HG02610 (cell line): Measurements from ENCODE around the gene PKD1.
"Not testable (repeated sequence)": the region's sequence is repeated elsewhere in the genome, so short reads cannot be mapped to it uniquely, and the experiment has no call there.

Experiments used
- ATAC-seq: cut with Tn5 transposase; IDR thresholded peaks from one replicate; pipeline ENCODE4 v1.9.1; 2021; ENCODE audit warnings: mild to moderate bottlenecking, moderate library complexity; ENCODE audit not compliant: unreplicated experiment

PKD1 gene

DNA sequence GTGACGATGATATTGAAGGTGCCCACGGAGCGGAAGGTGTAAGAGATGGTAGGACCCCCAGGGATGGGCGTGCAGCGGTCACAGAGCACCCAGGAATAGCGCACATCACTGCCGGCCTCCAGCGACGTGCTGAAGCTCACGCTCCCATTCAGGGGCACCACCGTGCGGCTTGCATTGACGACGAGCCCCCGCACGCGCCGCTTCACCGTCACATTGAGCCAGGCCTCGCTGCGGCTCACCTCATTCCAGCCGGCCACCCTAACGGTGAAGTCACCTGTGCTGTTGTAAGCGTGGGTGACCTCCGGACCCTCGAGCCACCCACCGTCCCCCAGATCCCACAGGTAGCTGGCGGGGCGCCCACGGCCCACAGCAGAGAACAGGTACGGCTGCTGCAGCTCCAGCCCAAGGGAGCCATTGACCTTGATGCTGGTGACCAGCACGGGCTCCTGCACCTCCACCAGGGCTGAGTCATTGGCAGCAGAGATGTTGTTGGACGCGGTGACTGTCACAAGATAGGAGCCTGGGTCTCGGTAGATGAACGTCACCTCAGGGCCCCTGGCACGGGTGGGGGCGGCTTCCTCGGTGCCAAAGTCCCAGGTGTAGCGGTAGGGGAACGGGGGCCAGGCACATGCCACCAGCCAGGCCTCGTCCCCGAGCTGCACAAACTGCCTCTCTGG lies 25.2 kb downstream of the PKD1 start:
- ATAC-seq, result not testable (repeated sequence)

DNA sequence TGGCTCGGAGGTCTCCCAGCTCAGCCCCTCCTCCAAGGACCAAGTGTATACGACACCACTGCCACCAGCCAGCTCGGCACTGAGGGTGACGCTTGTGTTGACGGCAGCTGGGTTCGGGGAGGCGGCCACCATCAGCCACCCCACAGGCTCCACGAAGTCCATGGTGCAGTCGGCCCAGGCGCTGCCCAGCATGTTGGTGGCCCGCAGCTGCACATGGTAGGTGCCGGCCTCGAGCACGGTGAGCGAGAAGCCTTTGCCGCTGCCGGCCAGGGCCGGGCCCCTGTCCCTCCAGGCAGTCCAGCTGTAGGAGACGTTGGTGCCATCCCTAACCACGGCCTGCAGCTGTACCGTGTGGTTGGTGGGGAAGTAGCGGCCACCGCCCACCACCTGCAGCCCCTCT lies 25.8 kb downstream of the PKD1 start:
- not testable (repeated sequence) for ATAC-seq

DNA sequence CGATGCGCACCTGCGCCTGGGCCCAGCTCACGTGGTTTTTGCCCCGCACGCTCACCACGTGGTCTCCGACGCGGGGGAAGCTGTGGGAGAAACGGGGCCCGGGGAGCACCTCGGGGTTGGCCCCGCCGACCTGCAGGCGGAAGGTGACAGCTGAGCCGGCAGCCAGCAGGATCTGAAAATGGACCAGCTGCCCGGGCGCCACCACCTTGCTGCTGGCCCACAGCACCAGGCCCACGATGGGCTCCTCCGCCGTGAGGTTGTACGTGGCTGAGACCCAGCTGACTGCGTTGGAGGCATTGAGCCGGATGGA lies 26.5 kb downstream of the PKD1 start:
- not testable (repeated sequence) for ATAC-seq

DNA sequence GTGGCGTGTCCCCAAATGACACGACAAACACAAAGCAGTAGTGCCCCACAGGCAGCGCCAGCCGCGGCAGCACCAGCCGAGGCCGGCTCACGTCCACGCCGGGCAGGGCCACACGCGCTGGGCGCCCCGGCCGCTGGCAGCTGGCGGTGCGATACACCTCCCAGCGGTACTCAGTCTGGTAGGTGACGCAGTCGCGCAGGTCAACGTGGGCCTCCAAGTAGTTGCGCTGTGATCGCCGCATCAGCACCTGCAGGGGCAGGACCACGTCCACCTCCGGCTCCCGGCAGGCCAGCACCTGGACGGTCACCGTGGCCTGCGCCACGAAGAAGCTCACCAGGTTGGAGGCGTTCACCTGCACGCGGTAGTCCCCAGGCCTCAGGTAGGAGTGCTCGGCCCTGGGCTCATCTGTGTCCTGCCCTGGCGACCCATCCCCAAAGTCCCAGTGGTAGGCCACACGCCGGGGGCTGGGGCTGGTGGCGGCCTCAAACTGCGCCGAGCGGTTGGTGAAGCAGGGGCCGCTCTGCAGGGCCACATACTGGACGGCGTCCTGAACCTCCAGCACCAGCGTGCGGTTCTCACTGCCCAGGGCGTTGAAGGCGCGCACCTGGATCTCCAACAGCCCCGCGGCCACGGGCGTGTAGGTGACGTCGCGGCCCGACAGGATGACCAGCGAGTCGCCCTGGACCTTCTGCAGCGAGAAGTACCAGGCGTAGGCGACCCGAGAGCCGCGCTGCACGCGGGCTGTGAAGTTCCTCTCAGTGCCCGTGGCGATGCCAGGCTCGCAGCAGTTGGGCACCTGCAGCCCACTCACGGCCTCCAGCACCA lies 27.0 kb downstream of the PKD1 start:
- not testable (repeated sequence) for ATAC-seq

DNA sequence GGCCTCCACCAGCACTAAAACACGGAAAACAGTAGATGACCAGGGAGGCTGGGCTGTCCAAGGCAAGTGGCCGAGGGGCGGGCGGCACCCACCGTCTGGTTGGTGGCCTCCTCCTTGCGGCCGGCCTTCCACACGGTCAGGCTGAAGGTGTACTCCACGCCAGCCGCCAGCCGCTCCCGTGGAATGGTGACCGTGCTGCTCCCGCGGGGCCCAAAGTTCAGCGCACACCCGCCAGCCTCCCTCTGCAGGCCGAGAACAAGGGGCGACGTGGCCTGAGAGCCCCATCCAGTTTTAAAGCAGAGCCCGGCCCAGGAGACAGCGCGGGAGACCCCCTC lies 27.9 kb downstream of the PKD1 start:
- ATAC-seq, result not testable (repeated sequence)

DNA sequence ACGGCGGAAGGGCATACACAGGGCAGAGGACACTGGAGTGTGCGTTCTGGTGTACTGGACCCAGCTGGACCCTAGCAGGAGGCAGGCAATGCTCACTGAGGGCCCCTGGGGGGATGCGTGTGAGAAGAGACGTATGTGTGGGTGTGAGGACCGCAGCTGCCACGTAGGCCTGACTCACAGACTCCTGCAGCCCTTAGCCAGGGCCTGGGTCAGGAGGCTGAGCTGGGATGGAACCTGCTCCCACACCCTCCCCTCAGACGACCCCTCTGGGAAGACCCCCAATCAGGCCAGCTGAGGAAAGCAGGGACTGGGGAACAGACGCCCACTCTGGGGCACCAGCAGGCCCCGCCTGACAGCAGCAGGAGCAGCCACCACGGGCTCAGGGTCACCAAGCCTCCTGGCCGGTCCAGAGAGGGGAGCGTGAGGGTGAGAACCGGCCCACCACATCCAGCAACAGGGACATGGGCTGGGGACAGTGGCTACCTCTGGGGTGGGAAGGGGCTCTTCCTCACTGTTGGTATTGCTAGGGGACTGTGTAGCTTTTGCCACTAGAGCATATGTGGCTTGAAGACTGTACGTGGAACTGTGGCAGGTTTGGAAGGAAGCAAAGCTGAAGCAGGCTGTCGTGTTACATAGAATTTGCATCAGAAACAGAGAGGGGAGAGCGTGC lies 28.4 kb downstream of the PKD1 start:
- ATAC-seq, result not testable (repeated sequence)

DNA sequence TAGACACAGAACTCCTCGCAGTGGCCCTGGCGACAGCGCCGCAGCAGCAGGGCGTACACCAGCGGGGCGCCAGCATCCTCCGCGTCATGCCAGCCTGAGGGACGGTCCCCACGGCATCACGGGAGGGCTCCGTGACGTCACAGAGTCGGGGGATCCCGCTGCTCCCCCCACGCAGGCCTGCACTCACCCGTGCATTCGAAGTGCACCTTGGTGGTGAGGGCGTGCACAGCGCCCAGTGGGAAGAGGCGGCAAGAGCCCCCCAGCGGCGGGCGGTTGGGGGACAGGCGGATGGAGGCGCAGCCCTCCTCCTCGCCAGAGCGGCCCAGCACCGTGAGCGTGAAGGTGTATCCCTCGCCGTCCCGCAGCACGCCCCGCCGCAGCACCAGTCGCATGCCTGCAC lies 29.5 kb downstream of the PKD1 start:
- ATAC-seq, result not testable (repeated sequence)

DNA sequence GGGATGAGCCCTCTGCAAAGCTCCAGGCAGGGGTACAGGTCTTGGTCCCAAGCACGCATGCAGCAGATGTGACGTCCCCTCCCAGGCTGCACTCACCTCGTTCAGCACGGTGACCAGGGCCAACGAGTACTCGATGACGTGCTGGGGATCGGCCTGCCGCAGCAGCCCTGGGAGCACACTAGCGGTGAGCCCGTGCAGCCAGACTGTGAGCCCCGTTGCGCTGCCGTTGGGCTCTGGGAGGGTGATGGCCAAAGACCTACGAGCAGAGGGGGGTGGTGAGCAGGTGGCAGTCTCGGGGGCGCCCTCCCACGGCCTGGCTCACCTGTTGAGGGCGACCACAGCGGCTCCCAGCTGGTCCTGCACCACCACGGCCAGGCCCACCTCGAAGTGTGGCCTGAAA lies 29.9 kb downstream of the PKD1 start:
- ATAC-seq, result not testable (repeated sequence)

DNA sequence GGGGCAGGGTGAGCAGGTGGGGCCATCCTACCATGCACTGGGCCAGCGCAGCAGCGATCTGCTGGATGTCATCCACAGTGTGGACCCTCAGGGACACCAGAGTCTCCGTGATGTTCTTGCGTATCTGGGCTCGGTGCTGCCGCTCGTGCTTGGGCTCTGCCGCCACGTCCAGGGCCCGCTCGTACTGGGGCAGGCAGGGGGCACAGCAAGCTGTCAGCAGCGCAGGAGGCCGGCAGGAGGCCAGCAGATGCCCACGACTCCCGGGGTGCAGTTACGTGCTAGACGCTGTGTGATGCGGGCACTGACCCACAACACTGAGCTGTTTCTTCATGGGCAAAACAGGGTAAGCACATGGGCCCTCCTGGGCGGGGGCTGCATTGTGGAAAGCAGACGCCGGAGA lies 30.4 kb downstream of the PKD1 start:
- ATAC-seq, result not testable (repeated sequence)

DNA sequence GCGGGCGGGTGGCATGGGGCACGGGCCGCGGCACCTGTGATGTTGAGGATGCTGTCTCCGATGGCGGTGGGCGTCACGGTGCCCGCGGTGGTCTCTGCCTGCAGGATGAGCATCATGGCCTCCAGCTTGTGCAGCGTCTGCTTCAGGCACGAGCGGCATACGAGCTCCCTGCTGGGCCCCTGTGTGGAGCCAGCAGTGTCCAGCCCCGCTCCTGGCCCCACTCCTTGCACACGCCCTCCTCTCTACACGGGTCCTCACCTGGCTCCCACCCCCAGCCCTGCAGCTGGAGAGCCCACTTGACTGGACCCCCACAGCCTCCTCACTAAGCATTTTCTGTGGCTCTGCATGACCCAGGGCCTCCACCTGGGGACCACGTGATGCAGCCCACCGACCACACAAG lies 31.2 kb downstream of the PKD1 start:
- ATAC-seq, result not testable (repeated sequence)

DNA sequence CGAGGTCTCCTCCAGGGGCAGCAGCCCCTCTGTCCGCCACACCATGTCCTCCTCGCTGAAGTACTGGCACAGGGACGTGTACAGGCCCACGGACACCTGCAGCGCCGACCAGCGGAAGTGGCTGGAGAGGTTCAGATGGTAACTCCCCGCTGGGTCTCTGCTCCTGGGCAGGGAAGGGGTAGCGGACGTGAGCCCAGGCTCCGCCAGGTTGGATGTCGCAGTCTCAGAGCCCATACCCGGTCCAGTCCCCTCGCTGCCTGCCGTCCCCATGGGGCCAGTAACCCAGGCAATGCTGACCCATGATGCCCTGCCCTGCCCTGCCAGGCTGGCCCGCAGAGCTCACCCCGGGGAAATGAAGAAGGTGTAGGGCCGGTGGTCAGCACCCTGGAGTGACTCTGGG lies 33.2 kb downstream of the PKD1 start:
- ATAC-seq, result no peak

DNA sequence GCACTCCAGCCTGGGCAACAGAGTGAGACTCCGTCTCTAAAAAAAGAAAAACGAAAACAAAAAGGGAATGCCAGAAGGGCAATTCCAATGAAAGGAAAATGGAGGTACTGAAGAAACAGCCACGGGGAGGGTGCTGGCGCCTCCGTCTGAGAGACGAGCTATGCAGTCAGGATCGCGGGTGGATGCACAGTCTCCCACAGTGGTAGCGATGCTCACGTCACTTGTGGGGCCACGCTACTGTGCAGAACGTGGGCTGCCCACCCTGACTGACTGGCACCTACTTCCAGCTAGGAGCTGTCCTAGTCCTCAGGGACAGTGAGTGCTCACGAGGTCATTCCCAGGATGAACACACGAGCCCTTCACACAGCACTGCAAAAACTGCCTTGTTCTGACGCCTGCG lies 34.1 kb downstream of the PKD1 start:
- not testable (repeated sequence) for ATAC-seq

DNA sequence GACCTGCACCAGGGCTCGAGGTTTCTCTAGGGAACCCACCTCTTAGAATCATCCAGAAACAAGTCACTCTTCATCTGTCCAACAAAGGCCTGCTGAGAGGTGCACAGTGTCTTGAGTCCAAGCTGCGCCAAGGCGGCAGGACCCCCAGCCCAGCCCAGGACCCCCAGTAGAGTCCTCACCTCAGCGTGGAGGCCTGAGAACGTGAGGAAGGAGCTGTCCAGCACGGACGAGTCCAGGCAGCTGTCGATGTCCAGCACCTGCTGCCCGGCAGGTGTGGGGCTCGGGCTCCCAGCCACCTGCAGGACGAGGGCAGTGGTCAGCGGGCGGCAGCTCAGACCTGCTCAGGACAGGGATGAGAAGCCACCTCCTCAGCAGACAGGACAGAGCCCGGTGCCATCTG lies 38.0 kb downstream of the PKD1 start:
- not testable (repeated sequence) for ATAC-seq

DNA sequence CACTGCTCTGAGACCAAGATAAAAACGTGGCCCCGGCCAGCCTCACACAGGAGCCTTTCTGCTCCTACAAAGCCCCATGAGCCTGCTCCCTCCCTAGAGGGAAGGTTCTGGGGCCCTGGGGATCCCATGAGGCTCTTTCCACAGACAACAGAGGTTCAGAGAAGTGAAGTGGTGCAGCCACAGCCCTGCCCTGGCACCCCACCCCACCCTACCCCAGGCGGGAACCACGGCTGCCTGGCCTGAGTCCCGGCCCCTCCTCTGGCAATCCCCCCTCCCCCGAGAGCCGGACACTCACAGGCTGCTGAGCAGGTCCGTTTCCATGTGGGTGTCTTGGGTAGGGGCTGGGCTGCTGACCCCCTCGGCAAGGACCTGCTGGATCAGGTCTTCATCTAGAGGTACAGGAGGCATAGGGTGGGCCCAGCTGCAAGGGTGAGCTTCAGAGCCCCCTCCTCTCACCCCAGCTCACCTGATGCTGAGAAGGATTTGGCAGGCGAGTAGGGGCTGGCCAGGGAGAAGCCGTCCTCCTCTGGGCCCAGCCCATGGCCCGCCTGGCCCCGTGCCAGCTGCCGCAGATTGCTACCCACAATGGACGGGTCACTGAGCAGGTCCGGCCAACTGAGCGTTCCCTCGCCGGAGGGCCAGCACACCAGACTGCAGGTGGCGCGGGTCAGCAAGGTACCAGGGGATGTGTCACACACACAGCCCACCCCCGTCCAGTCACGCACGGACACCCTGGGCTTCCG lies 38.7 kb downstream of the PKD1 start:
- no peak for ATAC-seq

DNA sequence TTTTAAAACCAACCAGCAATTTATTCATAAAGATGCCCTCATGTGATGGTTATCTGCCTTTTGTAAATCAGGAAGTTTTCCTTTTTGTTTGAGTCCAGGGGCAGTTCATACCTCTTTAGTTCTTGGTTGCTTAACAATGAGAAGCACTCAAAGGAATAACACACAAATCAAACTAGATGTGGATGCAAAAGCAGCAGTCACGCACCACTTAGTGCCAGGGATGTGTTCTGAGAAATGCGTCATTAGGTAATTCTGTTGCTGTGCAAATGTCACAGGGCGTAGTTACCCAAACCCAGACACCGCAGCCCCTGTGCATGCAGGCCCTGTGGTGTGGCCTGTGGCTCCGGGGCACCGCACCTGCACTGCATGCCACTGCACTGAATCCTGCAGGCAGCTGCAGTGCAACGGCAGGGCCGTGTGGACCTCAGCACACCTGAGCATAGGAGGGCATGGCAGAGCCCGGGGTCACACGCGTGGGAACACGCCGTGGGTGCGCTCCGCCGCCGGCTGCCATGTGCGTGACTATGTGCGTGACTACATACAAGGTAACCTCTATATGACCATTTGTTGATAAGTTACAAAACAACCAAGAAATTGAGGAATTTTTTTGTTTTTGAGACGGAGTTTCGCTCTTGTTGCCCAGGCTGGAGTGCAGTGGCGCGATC lies 39.6 kb downstream of the PKD1 start:
- ATAC-seq, result no peak

DNA sequence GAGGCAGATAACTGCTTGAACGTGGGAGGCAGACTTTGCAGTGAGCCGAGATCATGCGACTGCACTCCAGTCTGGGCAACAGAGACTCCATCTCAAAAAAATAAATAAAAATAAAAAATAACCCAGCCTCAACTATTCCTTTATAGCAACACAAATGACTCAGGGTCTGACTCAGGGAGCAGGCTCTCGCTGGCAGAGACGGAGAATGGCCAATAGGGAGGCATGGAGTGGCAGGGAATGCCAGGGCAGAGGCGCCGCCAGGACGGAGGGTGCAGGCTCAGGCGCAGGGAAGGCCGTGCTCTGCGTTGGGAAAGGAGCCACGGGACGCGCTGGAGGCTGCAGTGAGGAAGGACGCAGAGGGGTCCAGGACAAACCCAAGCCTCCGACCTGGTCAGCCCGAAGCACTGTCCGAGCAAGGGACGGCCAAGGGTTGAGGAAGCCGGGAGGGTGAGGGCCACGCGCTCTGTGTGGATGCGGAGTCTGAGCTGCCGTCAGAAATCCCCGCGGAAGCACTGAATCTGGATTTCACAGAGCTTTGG lies 40.3 kb downstream of the PKD1 start:
- no peak for ATAC-seq

DNA sequence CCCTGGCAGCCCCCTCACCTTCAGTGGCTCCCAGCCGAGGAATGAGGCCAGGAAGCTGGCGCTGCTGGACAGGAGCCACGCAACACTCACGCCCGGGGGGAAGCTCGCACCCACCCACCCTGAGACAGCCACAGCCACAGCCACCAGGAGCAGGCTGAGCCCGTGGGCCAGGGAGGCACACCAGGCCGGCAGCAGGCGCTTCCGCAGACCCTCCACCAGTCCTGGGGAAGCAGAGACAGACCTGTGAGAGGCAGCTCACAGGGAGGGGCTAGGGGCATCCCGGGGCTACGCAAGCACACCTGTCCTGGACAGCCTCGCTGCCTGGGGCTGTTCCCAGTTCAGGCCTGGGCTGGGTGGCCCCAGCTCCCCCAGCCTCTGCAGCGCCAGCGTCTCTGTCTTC lies 41.9 kb downstream of the PKD1 start:
- ATAC-seq, result no peak

DNA sequence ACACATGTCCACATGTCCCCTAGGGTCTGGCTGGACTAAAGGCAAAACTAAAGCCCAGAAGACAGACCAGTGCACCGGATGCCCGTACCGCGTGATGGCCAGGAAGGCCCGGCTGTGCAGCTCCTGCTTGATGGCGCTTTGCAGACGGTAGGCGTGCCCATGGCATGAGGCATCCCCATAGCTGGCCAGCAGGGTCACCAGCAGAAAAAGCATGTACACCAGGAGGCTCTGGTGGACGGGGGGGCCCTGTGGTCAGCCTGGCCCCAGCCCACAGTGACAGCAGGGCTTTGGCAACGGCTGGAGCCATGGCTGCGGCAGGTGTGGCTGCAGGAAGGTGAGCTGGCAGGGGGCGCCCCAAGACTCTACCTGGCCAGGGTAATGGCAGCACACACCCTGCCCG lies 42.8 kb downstream of the PKD1 start:
- ATAC-seq, result no peak

DNA sequence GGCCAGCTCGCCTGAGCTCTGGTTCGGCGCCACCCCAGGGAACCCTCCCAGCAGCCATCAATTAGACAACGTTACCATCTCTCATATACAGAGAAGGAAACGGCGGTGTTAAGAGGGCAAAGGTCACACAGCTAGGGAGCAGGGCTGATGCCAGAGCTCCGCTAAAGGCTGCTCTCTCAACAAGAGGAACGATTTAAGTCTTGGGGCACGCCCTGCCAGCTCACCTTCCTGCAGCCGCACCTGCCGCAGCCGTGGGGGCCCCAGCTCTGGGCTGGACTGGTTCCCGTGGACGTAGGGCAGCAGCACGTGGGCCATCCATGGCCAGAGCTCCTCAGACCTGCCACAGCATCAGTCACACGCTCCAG lies 43.5 kb downstream of the PKD1 start:
- ATAC-seq, result no peak

DNA sequence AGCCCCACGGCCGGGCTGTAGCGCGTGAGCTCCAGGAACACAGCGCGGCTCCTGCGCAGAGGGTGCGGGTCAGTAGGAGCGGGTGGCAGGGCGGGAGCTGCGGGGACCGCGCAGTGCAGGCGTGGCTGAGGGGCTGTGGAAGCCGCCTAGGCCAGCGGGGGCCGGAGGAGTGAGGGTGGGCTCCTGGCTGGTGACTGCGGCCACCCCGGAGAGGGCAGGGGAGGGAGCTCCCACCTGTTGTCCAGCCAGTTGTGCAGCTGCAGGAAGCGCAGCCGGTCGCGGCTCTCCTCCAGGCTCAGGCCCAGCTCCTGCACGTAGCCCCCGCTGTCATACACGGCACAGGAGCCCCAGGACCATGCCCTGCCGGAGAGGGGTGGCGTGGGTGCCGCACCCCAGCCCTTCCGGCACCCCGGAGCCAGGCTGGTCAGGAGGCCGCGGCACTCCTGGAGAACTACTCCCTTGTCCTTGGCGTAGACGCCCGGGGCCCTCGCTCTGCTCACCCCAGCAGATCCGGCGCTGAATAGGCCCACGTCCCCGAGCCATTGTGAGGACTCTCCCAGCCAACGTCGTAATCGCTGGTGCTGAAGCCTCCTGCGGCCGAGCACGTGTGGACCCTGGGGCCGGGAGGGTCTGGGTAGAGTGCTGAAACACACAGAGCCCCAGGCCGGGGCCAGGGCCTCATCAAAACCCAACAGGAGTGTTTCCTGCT lies 44.0 kb downstream of the PKD1 start:
- no peak for ATAC-seq
